Fibroblast of pulmonary artery (primary cell): ENCODE results near the gene MTUS2.

Experiments
- DNase-seq: peaks from one replicate; pipeline ENCODE4 v3.0.0-alpha.2; 2010; ENCODE audit warnings: low read depth
- H3K4me3 ChIP-seq: replicated peaks from 2 replicates; pipeline ENCODE4 v1.5.1; 2011; ENCODE audit warnings: low read depth, mild to moderate bottlenecking, control low read depth, low read length, moderate library complexity
- TF ChIP-seq, protein P1 (sequence below): IDR thresholded peaks from 2 replicates; pipeline ENCODE4 v1.5.1; 2011; ENCODE audit warnings: mild to moderate bottlenecking, control low read depth, low read length, inconsistent platforms; ENCODE audit errors: missing control alignments

MTUS2 gene

DNA sequence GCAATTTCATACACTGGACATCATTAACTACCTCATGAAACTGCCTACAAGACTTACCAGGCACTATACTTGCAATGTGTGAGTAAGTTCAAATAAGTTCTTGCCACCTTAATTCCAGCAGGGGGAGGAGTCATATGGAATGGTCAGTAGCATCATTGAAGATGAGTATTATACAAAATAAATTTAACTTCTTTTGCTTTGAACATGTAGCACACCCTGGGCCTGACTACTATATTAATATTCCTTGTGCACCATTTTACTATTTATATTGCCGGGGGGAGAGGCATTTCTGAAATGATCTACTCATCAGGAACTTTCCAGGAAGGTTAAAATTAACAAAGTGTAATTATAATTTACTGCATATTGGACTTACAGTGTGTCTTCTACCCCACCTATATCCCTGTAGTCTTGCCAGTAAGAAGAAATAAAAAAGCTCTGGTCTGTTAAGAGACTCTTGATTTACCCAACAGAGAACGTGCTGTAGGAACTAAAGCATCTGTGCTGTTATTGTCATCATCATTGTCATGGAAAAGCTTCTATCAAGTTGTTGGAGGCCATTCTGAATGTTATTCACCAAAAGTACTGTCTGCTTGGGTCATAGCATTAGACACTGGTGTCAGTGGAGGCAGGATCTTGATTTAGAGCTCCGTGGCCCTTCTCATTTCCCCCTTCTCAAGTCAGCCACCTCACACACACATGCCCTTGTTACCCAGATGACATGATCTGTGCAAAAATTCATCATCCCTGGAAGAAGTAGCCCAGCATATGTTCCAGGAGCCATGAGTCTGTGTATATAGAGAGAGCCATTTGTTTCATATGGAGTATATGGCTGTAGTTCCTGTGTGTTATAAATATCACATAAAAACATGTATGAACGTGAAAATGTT, 147.1 kb downstream of the MTUS2 start:
- H3K4me3 ChIP-seq: no peak overlapping the region
- no peak for DNase-seq
- TF ChIP-seq, protein P1, sequence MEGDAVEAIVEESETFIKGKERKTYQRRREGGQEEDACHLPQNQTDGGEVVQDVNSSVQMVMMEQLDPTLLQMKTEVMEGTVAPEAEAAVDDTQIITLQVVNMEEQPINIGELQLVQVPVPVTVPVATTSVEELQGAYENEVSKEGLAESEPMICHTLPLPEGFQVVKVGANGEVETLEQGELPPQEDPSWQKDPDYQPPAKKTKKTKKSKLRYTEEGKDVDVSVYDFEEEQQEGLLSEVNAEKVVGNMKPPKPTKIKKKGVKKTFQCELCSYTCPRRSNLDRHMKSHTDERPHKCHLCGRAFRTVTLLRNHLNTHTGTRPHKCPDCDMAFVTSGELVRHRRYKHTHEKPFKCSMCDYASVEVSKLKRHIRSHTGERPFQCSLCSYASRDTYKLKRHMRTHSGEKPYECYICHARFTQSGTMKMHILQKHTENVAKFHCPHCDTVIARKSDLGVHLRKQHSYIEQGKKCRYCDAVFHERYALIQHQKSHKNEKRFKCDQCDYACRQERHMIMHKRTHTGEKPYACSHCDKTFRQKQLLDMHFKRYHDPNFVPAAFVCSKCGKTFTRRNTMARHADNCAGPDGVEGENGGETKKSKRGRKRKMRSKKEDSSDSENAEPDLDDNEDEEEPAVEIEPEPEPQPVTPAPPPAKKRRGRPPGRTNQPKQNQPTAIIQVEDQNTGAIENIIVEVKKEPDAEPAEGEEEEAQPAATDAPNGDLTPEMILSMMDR: no peak

DNA sequence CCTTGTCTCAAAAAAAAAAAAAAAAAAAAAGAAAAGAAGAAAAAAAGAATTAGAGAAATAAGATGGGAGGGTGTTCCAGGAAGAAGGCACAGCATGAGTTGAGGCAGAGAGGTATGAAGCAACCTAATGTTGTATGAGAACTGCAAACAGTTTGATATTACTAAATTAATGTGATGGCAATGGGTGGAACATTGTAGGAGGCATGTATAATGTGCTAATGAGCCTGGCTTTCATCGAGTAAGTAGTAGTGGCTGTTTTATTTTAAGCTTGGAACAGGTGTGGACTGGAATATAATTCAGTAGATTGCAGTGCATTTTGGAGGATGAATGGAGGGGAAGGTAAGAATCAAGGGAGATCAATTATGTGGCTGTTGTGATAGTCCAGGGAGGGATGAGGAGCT, 156.1 kb downstream of the MTUS2 start:
- no peak overlapping the region for H3K4me3 ChIP-seq
- TF ChIP-seq, protein P1: no peak

DNA sequence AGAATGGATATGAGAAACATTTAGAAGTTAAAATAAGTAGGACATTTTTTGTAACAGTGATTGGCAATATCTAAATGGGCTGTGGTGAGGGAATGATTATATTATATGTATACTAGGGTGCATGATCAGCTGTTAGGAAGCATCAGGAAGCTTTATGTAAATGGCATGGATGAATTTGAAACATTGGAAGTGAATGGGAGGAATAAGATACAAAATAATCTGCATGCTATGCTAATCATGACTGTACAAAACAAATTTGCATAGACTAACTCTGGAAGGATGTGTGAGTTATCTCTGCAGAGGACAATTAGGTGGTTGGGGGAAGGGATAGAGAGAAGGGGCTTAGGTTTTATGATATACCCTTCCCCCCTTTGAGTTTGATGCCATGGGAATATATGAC, 156.5 kb downstream of the MTUS2 start:
- H3K4me3 ChIP-seq: no peak overlapping the region
- TF ChIP-seq, protein P1: no peak

More for the DNA sequence above, 156.1 kb downstream of the MTUS2 start:
- DNase-seq: no peak

DNA sequence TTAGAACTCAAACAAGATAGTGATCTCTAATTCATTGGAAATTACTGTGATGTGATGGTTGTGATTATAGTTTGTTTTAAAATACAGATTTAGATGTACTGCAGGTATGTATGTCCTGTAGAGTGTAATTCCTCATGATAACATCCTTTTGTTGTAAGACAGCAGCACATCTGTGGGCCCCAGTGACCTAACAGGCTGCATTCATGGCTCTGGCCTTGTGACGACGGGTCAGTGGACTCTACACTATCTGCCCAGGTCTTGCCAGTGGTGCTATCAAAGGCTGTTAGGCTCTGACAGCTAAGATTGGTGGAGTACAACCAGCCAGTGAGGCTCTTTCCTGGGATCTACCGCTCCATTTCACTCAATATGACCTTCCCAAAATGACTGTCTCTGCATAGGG, 158.4 kb downstream of the MTUS2 start:
- DNase-seq: no peak
- TF ChIP-seq, protein P1: no peak

More for the DNA sequence above, 156.5 kb downstream of the MTUS2 start:
- DNase-seq: no peak

DNA sequence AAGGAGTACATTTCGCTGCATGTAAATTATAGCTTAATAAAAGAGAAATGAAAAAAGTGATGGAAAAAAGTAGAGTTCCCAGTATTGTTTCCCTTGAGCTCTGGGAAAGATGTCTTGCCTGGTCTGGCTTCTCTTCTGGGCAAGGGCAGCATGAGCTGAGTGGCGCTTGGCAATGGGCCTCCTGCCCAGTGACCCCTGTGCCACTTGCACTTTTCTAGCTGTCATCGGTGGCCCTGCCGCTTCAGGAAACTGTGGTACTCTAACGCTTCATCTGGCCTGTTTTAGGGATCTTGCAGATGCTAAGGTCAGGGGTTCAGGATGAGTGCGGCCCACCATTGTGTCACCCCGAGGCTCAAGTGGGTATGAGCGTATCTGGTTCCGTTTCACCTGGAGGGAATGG, 161.4 kb downstream of the MTUS2 start:
- DNase-seq: no peak
- TF ChIP-seq, protein P1: no peak

More for the DNA sequence above, 158.4 kb downstream of the MTUS2 start:
- no peak overlapping the region for H3K4me3 ChIP-seq

DNA sequence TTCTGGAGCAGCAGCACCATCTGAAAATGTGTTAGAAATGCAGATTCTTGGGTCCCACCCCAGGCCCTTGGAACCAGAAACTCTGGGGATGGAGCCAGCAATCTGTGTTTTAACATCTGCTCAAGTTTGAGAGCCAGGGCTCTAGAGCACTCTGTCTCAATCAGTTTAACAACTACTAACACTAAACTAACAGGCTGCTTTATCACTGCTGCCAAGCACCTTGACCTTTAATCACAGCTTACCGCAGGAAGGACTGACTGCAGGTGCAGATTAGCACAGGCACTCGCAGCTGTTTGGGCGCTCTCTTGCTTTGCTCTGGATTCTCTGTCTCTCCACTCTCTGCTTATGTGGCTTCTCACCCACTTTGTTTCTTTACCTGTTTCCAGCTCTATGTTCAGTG, 163.5 kb downstream of the MTUS2 start:
- no peak for DNase-seq
- no peak overlapping the region for H3K4me3 ChIP-seq
- TF ChIP-seq, protein P1: no peak

More for the DNA sequence above, 161.4 kb downstream of the MTUS2 start:
- no peak overlapping the region for H3K4me3 ChIP-seq
